ENCODE results near the gene TIMM10B. TPM values are rescaled to one million over a fixed set of nuclear protein-coding genes. Genes with fewer than 3 reads are reported as not detected.

TIMM10B gene
- total RNA-seq, 2 donors from 2014 or later: 29.6 to 30.5 TPM

GRCh38 chr11:6497069-6497839 is 16.0 kb downstream of the TIMM10B start, which contains the start of gene DNHD1:
Gene DNHD1, plus strand, starts transcription at chr11:6497280. Its CDS starts 936 bp downstream, at chr11:6498216.
- Histone ChIP-seq H3K27ac (ENCODE audit: low read depth, low read length) (no peak within 1 kb of the TSS), H3K4me3 (ENCODE audit: low read length) (no peak within 1 kb of the TSS), H3K4me1 (ENCODE audit: control insufficient read depth, insufficient read depth, low read length) (peaks cover 3% of the 10 kb centered on the region), H3K9me3 (ENCODE audit: control insufficient read depth, low read length) (no peaks in the 10 kb centered on the region), H3K36me3 (ENCODE audit: control insufficient read depth, insufficient read depth, low read length) (peaks cover 14% of the 10 kb centered on the region), H3K27me3 (ENCODE audit: control insufficient read depth, insufficient read depth, low read length, poor library complexity, severe bottlenecking) (no peaks in the 10 kb centered on the region), H3K9ac (ENCODE audit: extremely low read depth, low read length, poor library complexity, severe bottlenecking) (no peak within 1 kb of the TSS)
- Mint-ChIP-seq H3K4me3 (peak within 1 kb of the TSS; percentile 10), H3K27ac (no peak within 1 kb of the TSS), H3K27me3 (ENCODE audit: insufficient read depth) (no peaks in the 10 kb centered on the region), H3K36me3 (ENCODE audit: low read depth) (peaks cover 16% of the 10 kb centered on the region), H3K4me1 (peaks cover 3% of the 10 kb centered on the region), H3K9me3 (no peaks in the 10 kb centered on the region)
- 74 to 78% methylated on average over 23 to 33 of the region's 33 CpGs for WGBS, 2 experiments (ENCODE audit: insufficient coverage in 1 of 2, insufficient read length in 1 of 2)
- TF ChIP-seq, protein P1, sequence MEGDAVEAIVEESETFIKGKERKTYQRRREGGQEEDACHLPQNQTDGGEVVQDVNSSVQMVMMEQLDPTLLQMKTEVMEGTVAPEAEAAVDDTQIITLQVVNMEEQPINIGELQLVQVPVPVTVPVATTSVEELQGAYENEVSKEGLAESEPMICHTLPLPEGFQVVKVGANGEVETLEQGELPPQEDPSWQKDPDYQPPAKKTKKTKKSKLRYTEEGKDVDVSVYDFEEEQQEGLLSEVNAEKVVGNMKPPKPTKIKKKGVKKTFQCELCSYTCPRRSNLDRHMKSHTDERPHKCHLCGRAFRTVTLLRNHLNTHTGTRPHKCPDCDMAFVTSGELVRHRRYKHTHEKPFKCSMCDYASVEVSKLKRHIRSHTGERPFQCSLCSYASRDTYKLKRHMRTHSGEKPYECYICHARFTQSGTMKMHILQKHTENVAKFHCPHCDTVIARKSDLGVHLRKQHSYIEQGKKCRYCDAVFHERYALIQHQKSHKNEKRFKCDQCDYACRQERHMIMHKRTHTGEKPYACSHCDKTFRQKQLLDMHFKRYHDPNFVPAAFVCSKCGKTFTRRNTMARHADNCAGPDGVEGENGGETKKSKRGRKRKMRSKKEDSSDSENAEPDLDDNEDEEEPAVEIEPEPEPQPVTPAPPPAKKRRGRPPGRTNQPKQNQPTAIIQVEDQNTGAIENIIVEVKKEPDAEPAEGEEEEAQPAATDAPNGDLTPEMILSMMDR (conservative IDR thresholded peaks at IDR 0.05): no peak
- DNase-seq: peak; percentile 77

GRCh38 chr11:6498121-6498520 is 16.8 kb downstream of the TIMM10B start:
- H3K4me1 ChIP-seq (ENCODE audit: control insufficient read depth, insufficient read depth, low read length): peaks cover 3% of the 10 kb centered on the region
- WGBS, 2 experiments (ENCODE audit: insufficient coverage in 1 of 2, insufficient read length in 1 of 2): 69 to 81% methylated on average over 5 to 7 of the region's 7 CpGs
- Mint-ChIP-seq H3K4me1 (peaks cover 3% of the 10 kb centered on the region), H3K9me3 (no peaks in the 10 kb centered on the region), H3K36me3 (ENCODE audit: low read depth) (peaks cover 16% of the 10 kb centered on the region), H3K27me3 (ENCODE audit: insufficient read depth) (no peaks in the 10 kb centered on the region), H3K27ac (no peak overlapping the region), H3K4me3 (no peak overlapping the region)
- no peaks in the 10 kb centered on the region for H3K27me3 ChIP-seq (ENCODE audit: control insufficient read depth, insufficient read depth, low read length, poor library complexity, severe bottlenecking)
- DNase-seq: no peak
- H3K4me3 ChIP-seq (ENCODE audit: low read length): no peak overlapping the region
- H3K36me3 ChIP-seq (ENCODE audit: control insufficient read depth, insufficient read depth, low read length): peaks cover 14% of the 10 kb centered on the region
- no peaks in the 10 kb centered on the region for H3K9me3 ChIP-seq (ENCODE audit: control insufficient read depth, low read length)
- H3K27ac ChIP-seq (ENCODE audit: low read depth, low read length): no peak overlapping the region
- TF ChIP-seq, protein P1 (conservative IDR thresholded peaks at IDR 0.05): no peak
- no peak overlapping the region for H3K9ac ChIP-seq (ENCODE audit: extremely low read depth, low read length, poor library complexity, severe bottlenecking)

DNA sequence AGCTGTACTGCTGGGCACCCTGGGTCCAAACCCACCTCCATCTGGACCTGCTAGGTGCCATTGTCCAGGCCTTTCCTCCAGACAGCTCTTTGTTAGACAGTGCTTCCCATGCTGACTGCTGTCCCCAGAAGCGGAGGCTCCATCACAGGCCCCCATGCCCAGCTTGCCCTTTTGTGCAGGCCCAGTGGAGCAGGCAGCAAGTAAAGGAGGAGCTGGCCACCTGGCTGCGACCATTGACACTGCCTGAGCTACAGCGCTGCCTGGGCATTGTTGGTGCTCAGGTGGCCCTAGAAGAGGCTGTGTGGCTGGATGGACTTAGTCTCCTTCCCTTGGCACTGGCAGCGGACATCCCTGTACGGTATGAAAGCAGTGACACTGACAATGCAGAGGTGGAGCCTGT is 17.2 kb downstream of the TIMM10B start:
- Histone ChIP-seq H3K9ac (ENCODE audit: extremely low read depth, low read length, poor library complexity, severe bottlenecking) (no peak overlapping the region), H3K27me3 (ENCODE audit: control insufficient read depth, insufficient read depth, low read length, poor library complexity, severe bottlenecking) (no peaks in the 10 kb centered on the region), H3K36me3 (ENCODE audit: control insufficient read depth, insufficient read depth, low read length) (peaks cover 14% of the 10 kb centered on the region), H3K27ac (ENCODE audit: low read depth, low read length) (no peak overlapping the region), H3K4me3 (ENCODE audit: low read length) (no peak overlapping the region), H3K9me3 (ENCODE audit: control insufficient read depth, low read length) (no peaks in the 10 kb centered on the region), H3K4me1 (ENCODE audit: control insufficient read depth, insufficient read depth, low read length) (peaks cover 3% of the 10 kb centered on the region)
- DNase-seq: no peak
- TF ChIP-seq, protein P1 (conservative IDR thresholded peaks at IDR 0.05): no peak
- H3K4me3 Mint-ChIP-seq: no peak overlapping the region
- no peaks in the 10 kb centered on the region for H3K27me3 Mint-ChIP-seq (ENCODE audit: insufficient read depth)
- peaks cover 3% of the 10 kb centered on the region for H3K4me1 Mint-ChIP-seq
- WGBS, 2 experiments (ENCODE audit: insufficient coverage in 1 of 2, insufficient read length in 1 of 2): 84 to 95% methylated on average over 2 to 5 of the region's 5 CpGs
- no peak overlapping the region for H3K27ac Mint-ChIP-seq
- H3K36me3 Mint-ChIP-seq (ENCODE audit: low read depth): peaks cover 13% of the 10 kb centered on the region
- no peaks in the 10 kb centered on the region for H3K9me3 Mint-ChIP-seq

All from endodermal cell (in vitro differentiated cells).